NCI-H146 treated with DMSO at 0.1 percent for 48 hours (cell line): ENCODE results near the gene CRBN.
A peak's percentile ranks its signal among the peaks of the same experiment; 100 is the strongest.

Source experiments
- DNase-seq: peaks from one replicate; lab custom pipeline; 2025; ENCODE audit not compliant: unreplicated experiment; lab: John Stamatoyannopoulos, UW

CRBN gene

DNA sequence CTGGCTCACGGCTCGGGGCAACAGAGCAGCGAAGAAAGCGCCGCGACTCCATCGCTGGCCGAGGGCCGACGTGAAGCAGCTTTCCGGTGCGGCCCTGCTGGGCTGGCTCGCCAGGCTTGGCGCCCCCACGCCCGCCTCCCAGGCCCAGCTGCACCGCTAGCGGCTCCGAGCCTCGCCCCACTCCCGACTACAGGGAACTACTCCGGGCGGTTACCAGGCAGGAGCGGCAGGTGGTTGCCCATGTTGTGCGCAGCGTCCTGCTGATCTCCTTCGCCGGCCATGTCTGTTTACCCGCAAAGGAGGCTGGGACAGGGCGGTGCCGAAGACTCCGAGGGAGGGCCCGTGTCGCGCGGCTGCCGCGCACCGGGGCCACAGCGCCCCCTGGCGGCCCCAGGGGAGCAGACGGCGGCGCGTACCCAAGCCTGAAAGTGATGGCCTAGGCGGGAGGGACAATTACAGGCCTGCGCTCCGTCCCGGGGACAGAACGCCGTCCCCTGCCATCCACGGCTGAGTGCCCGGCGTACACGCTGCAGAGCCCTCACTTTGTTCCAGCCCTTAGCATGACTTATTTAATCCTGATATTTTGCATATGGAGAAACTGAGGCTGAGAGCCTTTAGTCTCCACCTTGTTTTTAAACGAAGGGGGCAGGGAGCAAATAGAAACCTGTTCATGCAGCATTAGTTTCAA is at the start of gene CRBN:
TSS of gene CRBN (minus strand) at position 285 of the 688 bp plus-strand sequence. CDS start at position 281, 4 bp downstream.
- DNase-seq = peak; percentile 30

DNA sequence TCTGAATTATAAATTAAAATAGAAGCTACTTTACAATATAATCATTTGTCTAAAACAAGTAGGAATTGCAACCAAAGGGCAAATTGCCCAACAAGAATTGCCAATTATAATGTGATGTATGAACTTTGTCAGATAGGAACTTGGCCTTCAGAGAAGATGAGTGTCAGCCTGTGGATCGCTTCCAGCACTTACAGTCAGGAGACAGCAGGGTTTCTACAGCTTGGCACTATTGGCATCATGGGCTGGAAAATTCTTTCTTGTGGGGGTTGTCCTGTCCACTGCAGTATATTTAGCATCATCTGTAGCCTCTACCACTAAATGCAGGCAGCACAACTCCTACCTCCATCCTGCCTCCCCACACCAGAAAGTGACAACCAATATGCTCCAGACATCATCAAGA is 48.1 kb upstream of the CRBN start:
- no peak for DNase-seq

DNA sequence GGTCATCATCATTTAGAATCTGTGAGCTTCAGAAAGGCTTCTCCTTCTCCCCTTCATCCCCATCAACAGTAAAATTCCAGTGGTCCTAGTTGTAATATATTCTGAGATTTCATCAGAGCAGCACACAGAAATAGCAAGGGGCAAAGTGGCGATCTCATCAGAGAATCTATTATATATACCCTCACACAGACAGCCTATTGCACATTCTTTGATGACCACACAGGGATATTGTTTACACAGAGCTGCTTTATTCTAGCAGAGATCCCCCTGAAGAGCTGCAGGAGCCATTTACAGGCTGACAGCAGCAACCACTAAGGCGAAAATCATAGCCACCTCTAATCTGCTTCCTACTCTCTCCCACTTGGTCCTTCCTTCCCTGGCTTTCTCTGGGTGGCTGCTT is 42.0 kb upstream of the CRBN start:
- no peak for DNase-seq

DNA sequence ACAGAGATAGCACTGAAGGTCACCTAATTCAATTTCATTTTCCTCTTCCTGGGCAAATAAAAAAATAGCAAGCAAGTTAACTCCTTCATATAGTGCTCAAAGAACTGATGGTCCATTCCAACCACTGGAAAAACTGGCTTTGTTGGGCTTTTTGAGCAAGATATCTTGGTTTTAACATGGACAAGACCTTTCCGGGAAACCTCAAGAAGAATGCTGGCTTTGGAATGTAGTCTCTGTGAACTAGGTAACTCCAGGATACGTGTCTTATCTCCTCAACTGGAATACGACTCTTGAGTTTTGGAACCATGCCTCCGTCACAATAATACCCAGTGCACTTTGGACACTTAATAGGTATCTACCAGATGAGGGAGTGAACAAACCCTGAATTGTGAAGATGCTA is 36.9 kb upstream of the CRBN start:
- no peak for DNase-seq

DNA sequence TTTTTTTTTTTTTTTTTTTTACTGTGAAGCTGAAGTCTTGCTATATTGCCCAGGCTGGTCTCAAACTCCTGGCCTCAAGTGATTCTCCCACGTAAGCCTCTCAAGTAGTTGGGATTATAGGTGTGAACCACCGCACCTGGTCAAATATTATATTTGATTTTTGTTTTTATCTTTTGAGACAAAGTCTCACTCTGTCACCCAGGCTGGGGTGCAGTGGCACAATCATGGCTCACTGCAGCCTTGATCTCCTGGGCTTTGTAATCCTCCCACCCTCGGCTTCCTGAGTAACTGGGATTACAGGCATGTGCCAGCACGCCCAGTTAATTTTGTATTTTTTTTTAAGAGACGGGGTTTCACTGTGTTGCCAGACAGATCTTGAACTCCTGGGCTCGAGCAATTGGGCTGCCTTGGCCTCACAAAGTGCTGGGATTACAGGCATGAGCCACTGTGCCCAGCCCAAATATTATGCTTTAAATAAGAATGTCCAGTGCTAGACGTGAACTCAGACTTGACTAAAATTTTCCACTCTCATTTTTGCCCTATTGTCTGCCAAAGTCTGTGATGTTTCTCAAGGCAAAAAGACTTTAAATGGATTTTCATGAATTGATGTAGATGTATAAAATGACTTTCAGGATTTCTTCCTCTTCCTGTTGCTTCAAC is 33.4 kb upstream of the CRBN start:
- no peak for DNase-seq

GRCh38 chr3:3209714-3210113 is 30.2 kb upstream of the CRBN start:
- no peak for DNase-seq

GRCh38 chr3:3209057-3209456 is 29.6 kb upstream of the CRBN start:
- DNase-seq = no peak

DNA sequence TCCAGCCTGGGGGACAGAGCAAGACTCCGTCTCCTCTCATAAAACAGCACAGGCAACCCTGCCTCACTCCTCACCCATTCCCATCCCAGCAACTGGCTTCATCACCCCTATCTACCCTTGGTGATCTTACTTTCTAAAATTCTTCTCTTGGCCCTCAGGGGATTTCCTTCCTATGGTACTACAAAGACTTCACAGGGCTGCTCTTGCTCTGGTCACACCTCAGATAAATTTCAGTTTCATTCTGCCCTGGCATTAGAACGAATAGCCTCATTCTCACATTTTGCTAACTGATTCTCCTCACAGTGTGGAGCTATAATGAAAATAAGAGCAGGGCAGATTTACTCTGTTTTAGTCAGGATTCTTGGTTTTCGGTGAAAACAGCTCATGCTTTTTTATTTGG is 22.1 kb upstream of the CRBN start:
- no peak for DNase-seq

GRCh38 chr3:3200632-3201212 is 21.2 kb upstream of the CRBN start:
- peak; percentile 5 for DNase-seq

DNA sequence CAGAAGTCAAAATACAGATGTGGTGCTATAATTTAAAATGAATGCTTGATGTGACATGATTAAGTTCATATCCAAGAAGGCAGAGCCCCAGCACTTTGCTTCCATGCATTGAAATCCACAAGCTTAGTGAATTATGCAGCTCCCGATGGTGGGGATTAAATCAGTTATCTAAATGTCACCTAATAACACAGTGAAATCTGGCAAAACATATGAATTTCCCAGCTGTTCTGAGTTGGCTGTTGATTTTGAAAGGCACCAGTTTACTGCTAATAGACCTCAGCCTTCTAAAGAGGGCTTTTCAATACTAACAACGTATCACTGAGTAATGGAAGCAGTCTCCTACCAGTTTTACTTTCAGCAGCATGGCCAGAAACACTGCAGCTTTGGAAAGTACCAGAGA is 19.8 kb upstream of the CRBN start:
- no peak for DNase-seq

GRCh38 chr3:3196148-3196861 is 16.8 kb upstream of the CRBN start:
- no peak for DNase-seq

DNA sequence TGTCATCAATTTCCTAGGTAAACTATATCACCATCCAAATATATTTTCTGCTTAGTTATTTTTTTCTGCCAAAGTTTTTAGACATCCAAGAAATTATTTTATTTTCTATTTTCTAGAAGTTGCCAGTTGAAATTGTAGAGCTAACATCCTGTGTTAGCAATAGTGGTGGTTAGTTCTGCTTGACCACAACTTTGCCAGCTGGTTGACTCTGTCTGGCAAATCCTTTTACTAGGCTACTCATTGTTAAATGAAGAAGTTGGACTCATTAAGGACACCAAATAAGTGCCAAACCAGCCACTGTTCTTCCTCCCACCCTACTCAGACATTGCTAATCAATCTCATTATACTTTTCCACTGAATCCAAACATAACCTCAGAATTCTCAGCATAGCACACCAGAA is 15.4 kb upstream of the CRBN start:
- DNase-seq = no peak

GRCh38 chr3:3192286-3192675 is 12.8 kb upstream of the CRBN start:
- no peak for DNase-seq

- no peak for DNase-seq
Measured at GRCh38 chr3:3191675-3192285, 12.3 kb upstream of the CRBN start.

- DNase-seq = no peak
Measured at GRCh38 chr3:3189961-3190360, 10.5 kb upstream of the CRBN start.

GRCh38 chr3:3189102-3189727 is 9.7 kb upstream of the CRBN start:
- DNase-seq = no peak

GRCh38 chr3:3184876-3185275 is 5.4 kb upstream of the CRBN start:
- no peak for DNase-seq

DNA sequence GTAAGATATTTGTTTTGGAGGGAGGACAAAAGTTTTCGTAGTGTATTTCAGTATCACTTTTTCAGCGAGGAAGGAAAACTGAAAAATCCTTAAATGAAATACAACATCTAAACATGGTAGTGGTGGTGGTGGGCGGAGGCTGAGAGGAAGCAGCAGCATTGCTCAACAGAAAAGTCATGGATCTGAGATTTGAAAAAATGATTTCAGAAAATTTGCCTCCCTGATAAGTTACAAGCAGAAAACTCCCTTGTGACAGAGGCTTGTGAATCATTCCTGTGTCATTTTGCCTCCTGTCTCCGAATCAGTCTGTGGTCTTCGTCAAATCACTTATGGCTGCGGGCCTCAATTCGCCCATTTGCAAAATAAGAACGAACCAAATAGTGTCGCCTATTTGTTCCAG is 965 bp upstream of the CRBN start:
- no peak for DNase-seq

- no peak for DNase-seq
Measured at GRCh38 chr3:3178498-3179328, 778 bp downstream of the CRBN start.

DNA sequence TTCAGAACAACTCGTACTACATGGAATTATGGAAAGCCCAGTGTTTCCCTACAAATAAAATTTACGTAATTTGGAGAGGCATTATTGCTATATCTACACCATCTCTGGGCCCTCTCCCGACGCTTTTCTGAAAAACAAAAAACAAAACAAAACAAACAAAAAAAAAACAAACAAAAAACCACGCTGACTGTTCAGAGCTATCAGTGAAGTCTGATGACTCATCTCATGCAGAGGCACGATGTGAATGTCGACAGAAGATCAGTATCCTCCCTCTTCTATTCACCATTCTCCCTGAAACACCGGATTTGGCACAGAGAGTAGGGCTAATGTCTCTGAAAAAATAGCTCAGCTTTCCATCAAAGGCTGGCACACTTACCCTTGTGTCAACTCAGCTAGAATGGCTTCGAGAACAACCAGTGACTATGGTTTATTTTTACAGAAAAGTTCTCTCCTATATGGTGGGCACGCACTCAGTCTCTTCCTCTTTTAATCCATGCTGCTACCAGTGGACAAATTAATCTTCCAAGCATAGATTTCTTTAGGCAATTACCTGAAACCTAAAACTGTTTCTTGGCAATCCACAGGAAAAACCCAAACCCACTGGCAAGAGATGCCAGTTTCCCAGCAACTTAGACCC is 1.5 kb downstream of the CRBN start:
- DNase-seq = no peak
